Uterus (tissue), 4 donors: ENCODE results near the gene ARHGAP10. TPM values are rescaled to one million over a fixed set of nuclear protein-coding genes. Genes with fewer than 3 reads are reported as not detected.

Source experiments
- DNase-seq, 2 donors: peaks; one replicate each; pipeline ENCODE4 v3.0.0-alpha.2; 2019 to 2020
- H3K27ac ChIP-seq, 2 donors: fragments of 200-600 bp; sonication (generic); 1 replicate in 1 of 2; 2 replicates in 1 of 2; pipeline ENCODE4 v1.5.1; 2016 to 2018
- H3K27me3 ChIP-seq, 2 donors: fragments of 200-600 bp; sonication (generic); one replicate each; pipeline ENCODE4 v1.5.1; 2018 to 2019; ENCODE audit warnings: control low read depth in 1 of 2
- H3K36me3 ChIP-seq, 2 donors: fragments of 200-600 bp; sonication (generic); one replicate each; pipeline ENCODE4 v1.5.1; 2019; ENCODE audit warnings: control low read depth in 1 of 2
- H3K4me1 ChIP-seq, 2 donors: fragments of 200-600 bp; sonication (generic); one replicate each; pipeline ENCODE4 v1.5.1; 2018 to 2019; ENCODE audit warnings: control low read depth in 1 of 2
- H3K4me3 ChIP-seq, 2 donors: fragments of 200-600 bp; sonication (generic); 1 replicate in 1 of 2; 2 replicates in 1 of 2; pipeline ENCODE4 v1.5.1; 2018 to 2019; ENCODE audit warnings: mild to moderate bottlenecking in 1 of 2
- H3K9me3 ChIP-seq, 2 donors: fragments of 200-600 bp; sonication (generic); one replicate each; pipeline ENCODE4 v1.5.1; 2019; ENCODE audit warnings: control low read depth in 1 of 2
- POLR2A ChIP-seq, 2 donors: fragments of 450-650 bp; IDR thresholded peaks; one replicate each; pipeline ENCODE4 v1.6.1; 2016; ENCODE audit warnings: antibody characterized with exemption in 2 of 2, mild to moderate bottlenecking in 1 of 2, moderate library complexity in 1 of 2
- intact Hi-C: fragments of 100-400 bp; cut with DNase I; formaldehyde crosslinking; loops from one replicate; pipeline ENCODE4 v1.15.1; 2023; ENCODE audit warnings: low total_unique reads
- total RNA-seq, 4 donors: library from RNA; depleted of rRNA in 3 of 4; stranded (reverse); fragments of >200 nt in 3 of 4; gene quantifications; one replicate each; pipeline versions ENCODE4 v1.1.0 to v1.2.4, GENCODE V29; 2014 to 2023
- TF ChIP-seq, protein P1 (sequence below), 4 experiments: fragments of 200-600 bp in 2 of 4; fragments of 450-650 bp in 2 of 4; sonication (generic) in 2 of 4; IDR thresholded peaks; one replicate each; pipeline ENCODE4 v1.5.1; 2016 to 2019; ENCODE audit warnings: antibody characterized with exemption in 4 of 4, mild to moderate bottlenecking in 2 of 4, moderate library complexity in 1 of 4
- donor health status: DM: yes; HTN: yes; CAD: no.

Gene ARHGAP10
- total RNA-seq, 4 donors from 2014 or later: 25.1 to 94.4 (median 54.4) TPM

GRCh38 chr4:147707892-147708672 is 23.8 kb upstream of the ARHGAP10 start:
- Histone ChIP-seq H3K4me1 (no peaks in the 10 kb centered on the region), H3K27me3 (no peaks in the 10 kb centered on the region), H3K9me3 (no peaks in the 10 kb centered on the region), H3K4me3 (no peak overlapping the region), H3K36me3 (no peaks in the 10 kb centered on the region), H3K27ac (no peak overlapping the region)
- TF ChIP-seq, protein P1, sequence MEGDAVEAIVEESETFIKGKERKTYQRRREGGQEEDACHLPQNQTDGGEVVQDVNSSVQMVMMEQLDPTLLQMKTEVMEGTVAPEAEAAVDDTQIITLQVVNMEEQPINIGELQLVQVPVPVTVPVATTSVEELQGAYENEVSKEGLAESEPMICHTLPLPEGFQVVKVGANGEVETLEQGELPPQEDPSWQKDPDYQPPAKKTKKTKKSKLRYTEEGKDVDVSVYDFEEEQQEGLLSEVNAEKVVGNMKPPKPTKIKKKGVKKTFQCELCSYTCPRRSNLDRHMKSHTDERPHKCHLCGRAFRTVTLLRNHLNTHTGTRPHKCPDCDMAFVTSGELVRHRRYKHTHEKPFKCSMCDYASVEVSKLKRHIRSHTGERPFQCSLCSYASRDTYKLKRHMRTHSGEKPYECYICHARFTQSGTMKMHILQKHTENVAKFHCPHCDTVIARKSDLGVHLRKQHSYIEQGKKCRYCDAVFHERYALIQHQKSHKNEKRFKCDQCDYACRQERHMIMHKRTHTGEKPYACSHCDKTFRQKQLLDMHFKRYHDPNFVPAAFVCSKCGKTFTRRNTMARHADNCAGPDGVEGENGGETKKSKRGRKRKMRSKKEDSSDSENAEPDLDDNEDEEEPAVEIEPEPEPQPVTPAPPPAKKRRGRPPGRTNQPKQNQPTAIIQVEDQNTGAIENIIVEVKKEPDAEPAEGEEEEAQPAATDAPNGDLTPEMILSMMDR (IDR thresholded peaks at IDR 0.05): peak; percentile 81 to 88 (median 85)
- TF ChIP-seq POLR2A (IDR thresholded peaks at IDR 0.05): no peak
- intact Hi-C loops: loop anchor here (2.0 to 5.0 kb wide), 2 partner anchors 23 to 164 kb away; no protein-coding TSS in a partner anchor
- DNase-seq: peak in 1 of 2 donors; percentile 53

GRCh38 chr4:147709999-147710398 is 21.9 kb upstream of the ARHGAP10 start:
- no peak for DNase-seq
- no peak overlapping the region for H3K27ac ChIP-seq
- H3K27me3 ChIP-seq: no peaks in the 10 kb centered on the region
- intact Hi-C loops: loop anchor here (2.0 to 5.0 kb wide), 2 partner anchors 21 to 162 kb away; no protein-coding TSS in a partner anchor
- no peaks in the 10 kb centered on the region for H3K36me3 ChIP-seq
- H3K4me3 ChIP-seq: no peak overlapping the region
- TF ChIP-seq, protein P1 (IDR thresholded peaks at IDR 0.05): no peak
- TF ChIP-seq POLR2A (IDR thresholded peaks at IDR 0.05): no peak
- H3K4me1 ChIP-seq: no peaks in the 10 kb centered on the region
- H3K9me3 ChIP-seq: no peaks in the 10 kb centered on the region

DNA sequence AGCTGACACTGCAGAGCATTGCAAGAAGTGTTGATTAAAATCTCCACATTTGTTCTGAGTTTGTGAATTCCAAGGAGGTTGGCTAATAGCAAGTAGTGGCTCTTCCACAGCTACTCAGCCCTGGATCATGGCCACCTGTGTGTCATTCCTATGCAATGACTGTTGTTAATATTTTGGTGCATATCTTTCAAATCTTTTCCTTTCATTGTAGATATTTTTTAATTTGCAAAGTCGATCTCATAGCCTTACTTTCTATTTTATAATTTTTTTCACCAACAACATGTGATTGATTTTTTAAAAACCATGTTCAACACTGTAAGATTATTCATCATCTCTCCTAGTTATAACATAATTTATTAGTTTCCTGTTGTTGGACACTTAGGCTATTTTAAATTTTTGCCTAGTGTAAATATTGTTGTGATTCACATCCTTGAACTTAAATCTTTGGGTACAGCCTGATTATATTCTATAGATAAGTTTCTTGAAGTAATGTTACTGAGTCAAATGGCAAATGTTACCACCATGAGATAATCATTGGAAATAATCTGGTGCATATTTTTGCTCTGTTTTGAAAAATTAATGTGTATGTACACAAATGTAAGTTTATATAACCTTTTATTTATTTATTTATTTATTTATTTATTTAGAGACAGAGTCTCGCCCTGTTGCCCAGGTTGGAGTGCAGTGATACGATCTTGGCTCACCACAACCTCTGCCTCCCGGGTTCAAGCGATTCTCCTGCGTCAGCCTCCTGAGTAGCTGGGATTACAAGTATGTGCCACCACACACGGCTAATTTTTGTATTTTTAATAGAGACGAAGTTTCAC is 17.1 kb upstream of the ARHGAP10 start:
- no peaks in the 10 kb centered on the region for H3K4me1 ChIP-seq

DNA sequence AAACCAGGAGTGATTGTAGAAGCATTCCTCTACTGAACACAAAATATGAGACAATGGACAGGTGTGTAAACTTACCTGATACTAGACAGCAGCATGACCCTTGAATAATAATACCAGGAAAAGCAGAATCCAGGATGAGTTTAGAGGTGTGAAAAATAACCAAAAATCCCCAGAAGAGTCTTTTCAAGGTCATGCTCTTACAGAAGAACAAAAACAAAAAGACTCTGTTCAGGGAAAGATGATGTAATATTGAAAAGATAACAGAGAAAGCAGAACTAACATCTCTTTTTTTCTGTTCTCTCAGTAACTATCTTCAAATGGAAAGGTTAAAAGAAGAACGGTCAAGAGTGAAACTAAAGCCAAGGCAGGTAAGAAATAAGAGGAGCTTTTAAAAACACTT is 14.0 kb upstream of the ARHGAP10 start:
- TF ChIP-seq, protein P1 (IDR thresholded peaks at IDR 0.05): no peak
- no peak for TF ChIP-seq POLR2A (IDR thresholded peaks at IDR 0.05)
- intact Hi-C loops: no loop called here
- H3K36me3 ChIP-seq: no peaks in the 10 kb centered on the region
- H3K27me3 ChIP-seq: no peaks in the 10 kb centered on the region
- no peaks in the 10 kb centered on the region for H3K4me1 ChIP-seq
- H3K4me3 ChIP-seq: no peak overlapping the region
- DNase-seq: no peak
- no peak overlapping the region for H3K27ac ChIP-seq
- H3K9me3 ChIP-seq: no peaks in the 10 kb centered on the region

More for the DNA sequence above, 17.1 kb upstream of the ARHGAP10 start:
- TF ChIP-seq POLR2A (IDR thresholded peaks at IDR 0.05): no peak
- TF ChIP-seq, protein P1 (IDR thresholded peaks at IDR 0.05): no peak
- Histone ChIP-seq H3K36me3 (no peaks in the 10 kb centered on the region), H3K9me3 (no peaks in the 10 kb centered on the region), H3K27me3 (no peaks in the 10 kb centered on the region), H3K27ac (no peak overlapping the region), H3K4me3 (no peak overlapping the region)
- intact Hi-C loops: no loop called here
- peak; percentile 60 to 66 for DNase-seq

DNA sequence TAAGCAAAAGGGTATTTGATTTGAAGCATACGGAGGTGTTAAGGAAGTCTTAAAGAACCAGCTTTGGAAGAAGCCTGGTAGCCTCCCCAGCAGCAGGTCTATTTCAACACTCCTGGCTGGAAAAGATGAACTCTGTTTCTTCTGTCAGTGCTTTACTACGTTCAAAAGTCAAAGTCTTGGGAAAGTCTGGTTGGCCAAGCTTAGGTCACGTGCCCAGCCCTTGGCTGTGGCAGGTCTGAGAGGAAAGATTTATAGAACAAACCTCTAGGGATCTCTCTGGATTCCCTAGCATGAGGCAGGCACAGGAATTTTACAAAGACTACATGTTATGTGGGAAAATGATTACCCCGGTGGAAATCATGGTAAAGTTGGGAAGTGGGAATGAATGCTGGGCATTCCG is 8.6 kb upstream of the ARHGAP10 start:
- intact Hi-C loops: no loop called here
- Histone ChIP-seq H3K4me3 (no peak overlapping the region), H3K27ac (peak overlapping the region; percentile 52 to 53), H3K36me3 (no peaks in the 10 kb centered on the region), H3K4me1 (no peaks in the 10 kb centered on the region), H3K27me3 (no peaks in the 10 kb centered on the region), H3K9me3 (no peaks in the 10 kb centered on the region)
- TF ChIP-seq, protein P1 (IDR thresholded peaks at IDR 0.05): no peak
- no peak for TF ChIP-seq POLR2A (IDR thresholded peaks at IDR 0.05)
- DNase-seq: peak; percentile 64 to 74
